Measurements from ENCODE around the gene DISC1.
"Not testable (repeated sequence)": the region's sequence is repeated elsewhere in the genome, so short reads cannot be mapped to it uniquely, and the experiment has no call there.

The DISC1 gene

DNA sequence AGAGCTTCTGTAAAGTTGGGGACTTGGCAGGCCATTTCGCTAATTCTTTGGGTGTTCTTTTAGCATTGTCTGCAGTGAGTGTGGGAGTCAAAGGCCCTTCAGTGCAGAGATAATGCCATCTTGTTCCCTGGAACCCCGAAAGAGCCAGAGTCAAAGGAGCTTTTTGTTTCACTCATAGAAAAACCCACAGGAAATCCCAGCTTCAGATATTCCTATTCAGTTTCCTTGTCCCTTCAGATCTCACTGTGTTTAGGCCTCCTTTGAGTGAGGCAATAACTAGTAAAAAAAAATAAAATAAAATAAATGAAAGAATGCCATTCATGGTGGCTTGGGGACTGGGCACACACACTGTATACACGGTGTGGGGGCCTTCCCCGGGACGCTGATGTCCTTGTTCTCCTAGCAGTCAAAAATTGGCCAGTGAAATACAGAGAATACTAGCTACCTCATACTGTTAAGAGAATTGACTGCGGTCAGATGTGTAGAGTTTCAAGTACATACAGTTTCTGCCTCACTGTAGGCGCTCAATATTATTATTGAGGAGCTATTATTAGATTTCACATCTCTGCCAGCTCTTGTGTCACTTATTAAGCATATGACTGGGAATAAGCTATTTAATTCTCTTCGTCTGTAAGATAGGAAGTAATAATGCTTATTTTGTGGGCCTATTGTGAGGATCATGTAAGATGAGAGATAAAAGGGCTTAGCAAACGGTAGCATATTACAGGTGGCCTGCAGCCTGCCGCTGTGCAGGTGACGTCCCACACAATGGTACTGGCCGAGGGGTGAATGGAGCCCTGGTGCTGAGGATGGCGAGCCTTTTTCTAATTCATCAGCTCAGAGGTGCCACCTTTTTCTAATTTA lies 16.7 kb downstream of the DISC1 start:
- H3K4me3 ChIP-seq (replicated peaks; ENCODE audit: low read depth, low read length): no peak overlapping the region
- DNase-seq (ENCODE audit: low read depth): no peak
- TF ChIP-seq, protein P1, sequence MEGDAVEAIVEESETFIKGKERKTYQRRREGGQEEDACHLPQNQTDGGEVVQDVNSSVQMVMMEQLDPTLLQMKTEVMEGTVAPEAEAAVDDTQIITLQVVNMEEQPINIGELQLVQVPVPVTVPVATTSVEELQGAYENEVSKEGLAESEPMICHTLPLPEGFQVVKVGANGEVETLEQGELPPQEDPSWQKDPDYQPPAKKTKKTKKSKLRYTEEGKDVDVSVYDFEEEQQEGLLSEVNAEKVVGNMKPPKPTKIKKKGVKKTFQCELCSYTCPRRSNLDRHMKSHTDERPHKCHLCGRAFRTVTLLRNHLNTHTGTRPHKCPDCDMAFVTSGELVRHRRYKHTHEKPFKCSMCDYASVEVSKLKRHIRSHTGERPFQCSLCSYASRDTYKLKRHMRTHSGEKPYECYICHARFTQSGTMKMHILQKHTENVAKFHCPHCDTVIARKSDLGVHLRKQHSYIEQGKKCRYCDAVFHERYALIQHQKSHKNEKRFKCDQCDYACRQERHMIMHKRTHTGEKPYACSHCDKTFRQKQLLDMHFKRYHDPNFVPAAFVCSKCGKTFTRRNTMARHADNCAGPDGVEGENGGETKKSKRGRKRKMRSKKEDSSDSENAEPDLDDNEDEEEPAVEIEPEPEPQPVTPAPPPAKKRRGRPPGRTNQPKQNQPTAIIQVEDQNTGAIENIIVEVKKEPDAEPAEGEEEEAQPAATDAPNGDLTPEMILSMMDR (IDR thresholded peaks at IDR 0.05; ENCODE audit: low read length, missing control alignments): no peak

DNA sequence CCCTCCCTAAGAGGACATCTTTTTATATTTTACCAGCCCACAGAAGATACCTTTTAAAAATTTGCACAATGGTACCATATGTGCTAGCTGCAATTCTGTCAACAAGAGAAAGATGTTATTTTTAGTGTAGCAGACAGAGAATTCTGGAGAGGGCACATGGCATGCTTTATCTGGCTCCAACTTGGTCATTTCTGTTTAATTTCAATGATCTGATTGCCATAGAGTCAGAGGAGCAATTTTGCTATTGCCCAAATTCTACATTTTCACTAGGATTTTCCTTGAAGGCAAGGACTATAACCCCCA lies 17.3 kb downstream of the DISC1 start:
- no peak overlapping the region for H3K4me3 ChIP-seq (replicated peaks; ENCODE audit: low read depth, low read length)
- TF ChIP-seq, protein P1 (IDR thresholded peaks at IDR 0.05; ENCODE audit: low read length, missing control alignments): no peak
- no peak for DNase-seq (ENCODE audit: low read depth)

DNA sequence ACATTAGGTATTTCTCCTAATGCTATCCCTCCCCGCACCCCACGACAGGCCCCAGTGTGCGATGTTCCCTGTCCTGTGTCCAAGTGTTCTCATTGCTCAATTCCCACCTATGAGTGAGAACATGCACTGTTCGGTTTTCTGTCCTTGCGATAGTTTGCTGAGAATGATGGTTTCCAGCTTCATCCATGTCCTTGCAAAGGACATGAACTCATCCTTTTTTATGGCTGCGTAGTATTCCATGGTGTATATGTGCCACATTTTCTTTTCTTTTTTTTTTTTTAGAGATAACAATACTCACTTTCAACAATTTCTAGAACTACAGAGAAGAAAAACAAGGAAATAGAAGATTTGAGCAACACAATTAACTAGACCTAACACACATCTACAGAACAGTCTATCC lies 19.0 kb downstream of the DISC1 start:
- not testable (repeated sequence) for DNase-seq (ENCODE audit: low read depth); H3K4me3 ChIP-seq (replicated peaks; ENCODE audit: low read depth, low read length)

DNA sequence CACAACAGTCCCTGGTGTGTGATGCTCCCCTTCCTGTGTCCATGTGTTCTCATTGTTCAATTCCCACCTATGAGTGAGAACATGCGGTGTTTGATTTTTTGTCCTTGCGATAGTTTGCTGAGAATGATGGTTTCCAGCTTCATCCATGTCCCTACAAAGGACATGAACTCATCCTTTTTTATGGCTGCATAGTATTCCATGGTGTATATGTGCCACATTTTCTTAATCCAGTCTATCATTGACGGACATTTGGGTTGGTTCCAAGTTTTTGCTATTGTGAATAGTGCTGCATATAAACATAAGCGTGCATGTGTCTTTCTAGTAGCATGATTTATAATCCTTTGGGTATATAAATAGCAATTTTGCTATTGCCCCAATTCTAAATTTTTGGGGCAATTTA lies 19.6 kb downstream of the DISC1 start:
- DNase-seq (ENCODE audit: low read depth): not testable (repeated sequence)

DNA sequence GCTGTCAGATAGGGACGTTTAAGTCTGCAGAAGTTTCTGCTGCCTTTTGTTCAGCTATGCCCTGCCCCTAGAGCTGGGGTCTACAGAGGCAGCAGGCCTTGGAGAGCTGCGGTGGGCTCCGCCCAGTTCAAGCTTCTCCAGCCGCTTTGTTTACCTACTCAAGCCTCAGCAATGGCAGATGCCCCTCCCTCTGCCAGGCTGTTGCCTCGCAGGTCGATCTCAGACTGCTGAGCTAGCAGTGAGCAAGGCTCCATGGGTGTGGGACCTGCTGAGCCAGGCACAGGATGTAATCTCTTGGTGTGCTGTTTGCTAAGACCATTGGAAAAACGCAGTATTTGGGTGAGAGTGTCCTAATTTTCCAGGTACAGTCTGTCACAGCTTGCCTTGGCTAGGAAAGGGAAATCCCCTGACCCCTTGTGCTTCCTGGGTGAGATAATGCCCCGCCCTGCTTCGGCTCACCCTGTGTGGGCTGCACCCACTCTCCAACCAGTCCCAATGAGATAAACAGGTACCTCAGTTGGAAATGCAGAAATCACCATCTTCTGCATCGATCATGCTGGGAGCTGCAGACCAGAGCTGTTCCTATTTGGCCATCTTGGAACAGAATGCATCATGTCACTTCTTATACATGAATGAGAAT lies 25.2 kb downstream of the DISC1 start:
- not testable (repeated sequence) for DNase-seq (ENCODE audit: low read depth); H3K4me3 ChIP-seq (replicated peaks; ENCODE audit: low read depth, low read length)

More for the DNA sequence above, 19.6 kb downstream of the DISC1 start:
- H3K4me3 ChIP-seq (replicated peaks; ENCODE audit: low read depth, low read length): not testable (repeated sequence)

DNA sequence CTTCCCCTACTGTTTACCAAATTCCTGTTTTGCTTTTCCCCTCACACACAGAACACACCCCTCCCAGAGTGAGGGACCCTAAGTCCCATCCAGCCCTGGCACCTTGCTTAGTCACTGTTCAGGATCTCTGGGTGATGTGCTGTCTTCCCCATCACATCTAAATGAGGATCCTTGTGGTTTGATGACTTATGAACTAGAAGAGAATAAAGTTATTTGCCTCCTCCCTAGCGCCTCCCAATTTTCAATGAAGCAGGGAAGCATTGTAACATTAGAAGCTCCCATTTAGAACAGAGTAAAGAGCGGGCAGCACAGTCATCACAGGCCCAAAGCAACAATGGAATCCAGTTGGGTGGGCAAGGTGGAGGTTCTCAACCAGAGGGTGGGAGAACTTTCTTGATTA lies 27.0 kb downstream of the DISC1 start:
- H3K4me3 ChIP-seq (replicated peaks; ENCODE audit: low read depth, low read length): no peak overlapping the region
- no peak for DNase-seq (ENCODE audit: low read depth)
- TF ChIP-seq, protein P1 (IDR thresholded peaks at IDR 0.05; ENCODE audit: low read length, missing control alignments): no peak

DNA sequence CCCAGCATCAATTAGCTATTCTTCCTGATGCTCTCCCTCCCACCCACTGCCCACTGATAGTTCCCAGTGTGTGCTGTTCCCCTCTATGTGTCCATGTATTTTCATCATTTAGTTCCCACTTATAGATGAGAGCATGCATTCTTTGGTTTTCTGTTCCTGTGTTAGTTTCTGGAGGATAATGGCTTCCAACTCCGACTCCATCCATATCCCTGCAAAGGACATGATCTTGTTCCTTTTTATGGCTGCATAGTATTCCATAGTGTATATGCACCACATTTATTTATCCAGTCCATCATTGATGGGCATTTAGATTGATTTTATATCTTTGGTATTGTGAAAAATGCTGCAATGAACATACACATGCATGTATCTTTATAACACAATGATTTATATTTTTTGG lies 30.2 kb downstream of the DISC1 start:
- no peak overlapping the region for H3K4me3 ChIP-seq (replicated peaks; ENCODE audit: low read depth, low read length)
- DNase-seq (ENCODE audit: low read depth): no peak
- TF ChIP-seq, protein P1 (IDR thresholded peaks at IDR 0.05; ENCODE audit: low read length, missing control alignments): no peak

DNA sequence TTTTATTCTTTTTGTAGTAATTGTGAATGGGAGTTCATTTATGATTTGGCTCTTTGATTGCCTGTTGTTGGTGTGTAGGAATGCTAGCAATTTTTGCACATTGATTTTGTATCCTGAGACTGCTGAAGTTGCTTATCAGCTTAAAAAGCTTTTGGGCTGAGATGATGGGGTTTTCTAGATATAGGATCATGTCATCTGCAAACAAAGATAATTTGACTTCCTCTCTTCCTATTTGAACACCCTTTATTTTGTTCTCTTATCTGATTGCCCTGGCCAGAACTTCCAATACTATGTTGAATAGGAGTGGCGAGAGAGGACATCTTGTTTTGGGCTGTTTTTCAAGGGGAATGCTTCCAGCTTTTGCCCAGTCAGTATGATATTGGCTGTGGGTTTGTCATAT lies 31.6 kb downstream of the DISC1 start:
- not testable (repeated sequence) for H3K4me3 ChIP-seq (replicated peaks; ENCODE audit: low read depth, low read length); DNase-seq (ENCODE audit: low read depth)

DNA sequence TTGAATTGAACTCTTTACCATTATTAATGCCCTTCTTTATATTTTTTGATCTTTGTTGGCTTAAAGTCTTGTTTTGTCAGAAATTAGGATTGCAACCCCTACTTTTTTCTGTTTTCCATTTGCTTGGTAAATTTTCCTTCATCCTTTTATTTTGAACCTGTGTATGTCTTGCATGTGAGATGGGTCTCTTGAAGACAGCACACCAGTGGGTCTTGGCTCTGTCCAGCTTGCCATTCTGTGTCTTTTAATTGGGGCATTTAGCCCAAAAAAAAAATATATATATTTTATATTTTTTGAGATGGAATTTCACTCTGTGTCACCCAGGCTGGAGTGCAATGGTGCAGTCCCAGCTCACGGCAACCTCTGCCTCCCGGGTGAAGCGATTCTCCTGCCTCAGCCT lies 33.6 kb downstream of the DISC1 start:
- H3K4me3 ChIP-seq (replicated peaks; ENCODE audit: low read depth, low read length): no peak overlapping the region
- TF ChIP-seq, protein P1 (IDR thresholded peaks at IDR 0.05; ENCODE audit: low read length, missing control alignments): no peak
- no peak for DNase-seq (ENCODE audit: low read depth)
